ENCODE data around the gene P4HA2.

DNA sequence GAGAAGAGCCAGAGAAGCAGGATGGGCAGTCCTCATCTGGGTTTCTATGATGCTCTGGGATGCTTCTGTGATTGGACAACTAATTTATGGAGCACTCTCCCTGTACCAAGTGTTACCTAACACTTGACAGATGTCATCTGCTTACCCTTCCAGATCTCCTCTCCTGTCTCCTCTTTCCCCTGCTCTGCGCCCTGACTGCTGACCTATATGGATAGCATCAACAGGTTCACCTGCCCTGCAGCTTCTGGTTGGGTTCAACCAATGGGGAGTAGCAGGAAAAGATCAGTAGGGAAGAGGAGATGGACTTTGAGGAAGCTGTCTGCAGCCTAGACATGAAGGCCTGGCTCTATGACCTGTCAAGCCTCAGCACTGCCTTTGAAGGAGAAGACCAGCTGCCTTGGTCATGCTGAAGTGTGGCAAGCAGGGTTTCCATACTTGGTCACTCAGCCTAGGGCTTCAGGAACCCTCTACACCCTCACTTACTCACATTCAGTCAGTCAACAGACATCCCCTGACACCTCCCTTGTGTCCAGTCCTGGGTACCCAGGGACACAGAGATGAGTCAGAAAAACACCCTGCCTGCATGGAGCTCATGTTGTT, 11.3 kb upstream of the P4HA2 start:
- TF ChIP-seq, protein P1, sequence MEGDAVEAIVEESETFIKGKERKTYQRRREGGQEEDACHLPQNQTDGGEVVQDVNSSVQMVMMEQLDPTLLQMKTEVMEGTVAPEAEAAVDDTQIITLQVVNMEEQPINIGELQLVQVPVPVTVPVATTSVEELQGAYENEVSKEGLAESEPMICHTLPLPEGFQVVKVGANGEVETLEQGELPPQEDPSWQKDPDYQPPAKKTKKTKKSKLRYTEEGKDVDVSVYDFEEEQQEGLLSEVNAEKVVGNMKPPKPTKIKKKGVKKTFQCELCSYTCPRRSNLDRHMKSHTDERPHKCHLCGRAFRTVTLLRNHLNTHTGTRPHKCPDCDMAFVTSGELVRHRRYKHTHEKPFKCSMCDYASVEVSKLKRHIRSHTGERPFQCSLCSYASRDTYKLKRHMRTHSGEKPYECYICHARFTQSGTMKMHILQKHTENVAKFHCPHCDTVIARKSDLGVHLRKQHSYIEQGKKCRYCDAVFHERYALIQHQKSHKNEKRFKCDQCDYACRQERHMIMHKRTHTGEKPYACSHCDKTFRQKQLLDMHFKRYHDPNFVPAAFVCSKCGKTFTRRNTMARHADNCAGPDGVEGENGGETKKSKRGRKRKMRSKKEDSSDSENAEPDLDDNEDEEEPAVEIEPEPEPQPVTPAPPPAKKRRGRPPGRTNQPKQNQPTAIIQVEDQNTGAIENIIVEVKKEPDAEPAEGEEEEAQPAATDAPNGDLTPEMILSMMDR (IDR thresholded peaks at IDR 0.05): no peak
- no peak for TF ChIP-seq POLR2A (IDR thresholded peaks at IDR 0.05)
- no peak for TF ChIP-seq EP300 (IDR thresholded peaks at IDR 0.05)

Data from stomach (tissue), 4 donors.